Common myeloid progenitor, CD34-positive (primary cell): Measurements from ENCODE around the gene PLOD2.
A peak's percentile ranks its signal among the peaks of the same experiment; 100 is the strongest.

Source experiments
- CTCF ChIA-PET: fragments of 350-600 bp; sonication (Branson Sonifier 250); formaldehyde crosslinking; loops from one replicate; lab custom pipeline; 2021; ENCODE audit warnings: antibody characterized with exemption; lab: Charles Lee
- POLR2A ChIA-PET: fragments of 350-600 bp; sonication (Branson Sonifier 250); formaldehyde crosslinking; loops from one replicate; lab custom pipeline; 2021; ENCODE audit warnings: antibody characterized with exemption; lab: Charles Lee
- DNase-seq, 3 donors: peaks; one replicate each; pipeline versions ENCODE4 v3.0.0 to v3.0.0-alpha.2; 2013
- H3K27ac ChIP-seq, 2 experiments: 1 replicate in 1 of 2; 2 replicates in 1 of 2; pipeline ENCODE4 v1.7.0; 2013; ENCODE audit warnings: inconsistent platforms in 2 of 2, low read length in 2 of 2, mild to moderate bottlenecking in 2 of 2, low read depth in 1 of 2, moderate library complexity in 1 of 2; ENCODE audit not compliant: severe bottlenecking in 2 of 2, insufficient read depth in 1 of 2, poor library complexity in 1 of 2
- H3K27me3 ChIP-seq, 5 experiments: replicated peaks in 2 of 5; 1 replicate in 3 of 5; 2 replicates in 2 of 5; pipeline versions ENCODE4 v1.6.1 to v1.7.0; 2013; ENCODE audit warnings: low read length in 4 of 5, mild to moderate bottlenecking in 2 of 5, moderate library complexity in 2 of 5, inconsistent platforms in 1 of 5; ENCODE audit not compliant: insufficient read depth in 5 of 5, control insufficient read depth in 4 of 5
- H3K36me3 ChIP-seq, 4 experiments: 1 replicate in 2 of 4; 2 replicates in 2 of 4; pipeline versions ENCODE4 v1.6.1 to v1.7.0; 2013; ENCODE audit warnings: low read length in 3 of 4, control low read depth in 1 of 4, mild to moderate bottlenecking in 1 of 4; ENCODE audit not compliant: control insufficient read depth in 4 of 4, insufficient read depth in 4 of 4
- H3K4me1 ChIP-seq, 4 experiments: 1 replicate in 3 of 4; 2 replicates in 1 of 4; pipeline versions ENCODE4 v1.6.1 to v1.7.1; 2013; ENCODE audit warnings: low read length in 3 of 4, mild to moderate bottlenecking in 3 of 4, control low read depth in 1 of 4, inconsistent platforms in 1 of 4, moderate library complexity in 1 of 4; ENCODE audit not compliant: control insufficient read depth in 4 of 4, insufficient read depth in 4 of 4; ENCODE audit errors: control extremely low read depth in 1 of 4
- H3K4me3 ChIP-seq, 7 experiments: 1 replicate in 4 of 7; 2 replicates in 3 of 7; pipeline versions ENCODE4 v1.5.1 to v1.7.0; 2013; ENCODE audit warnings: mild to moderate bottlenecking in 7 of 7, low read length in 6 of 7, moderate library complexity in 6 of 7, inconsistent platforms in 2 of 7, low read depth in 2 of 7, control low read depth in 1 of 7; ENCODE audit not compliant: insufficient read depth in 4 of 7, control insufficient read depth in 1 of 7; ENCODE audit errors: extremely low read depth in 1 of 7
- H3K9me3 ChIP-seq, 5 experiments: 1 replicate in 4 of 5; 2 replicates in 1 of 5; pipeline versions ENCODE4 v1.6.1 to v1.7.1; 2013; ENCODE audit warnings: low read length in 4 of 5, mild to moderate bottlenecking in 2 of 5, inconsistent platforms in 1 of 5, low read depth in 1 of 5, moderate library complexity in 1 of 5; ENCODE audit not compliant: control insufficient read depth in 4 of 5, insufficient read depth in 2 of 5; ENCODE audit errors: control extremely low read depth in 1 of 5
- WGBS: methylation state at CpG from one replicate; pipeline ENCODE4 v1.1.5; 2013; ENCODE audit not compliant: insufficient coverage; 5-methylcytosine and 5-hydroxymethylcytosine counted together

Gene PLOD2

DNA sequence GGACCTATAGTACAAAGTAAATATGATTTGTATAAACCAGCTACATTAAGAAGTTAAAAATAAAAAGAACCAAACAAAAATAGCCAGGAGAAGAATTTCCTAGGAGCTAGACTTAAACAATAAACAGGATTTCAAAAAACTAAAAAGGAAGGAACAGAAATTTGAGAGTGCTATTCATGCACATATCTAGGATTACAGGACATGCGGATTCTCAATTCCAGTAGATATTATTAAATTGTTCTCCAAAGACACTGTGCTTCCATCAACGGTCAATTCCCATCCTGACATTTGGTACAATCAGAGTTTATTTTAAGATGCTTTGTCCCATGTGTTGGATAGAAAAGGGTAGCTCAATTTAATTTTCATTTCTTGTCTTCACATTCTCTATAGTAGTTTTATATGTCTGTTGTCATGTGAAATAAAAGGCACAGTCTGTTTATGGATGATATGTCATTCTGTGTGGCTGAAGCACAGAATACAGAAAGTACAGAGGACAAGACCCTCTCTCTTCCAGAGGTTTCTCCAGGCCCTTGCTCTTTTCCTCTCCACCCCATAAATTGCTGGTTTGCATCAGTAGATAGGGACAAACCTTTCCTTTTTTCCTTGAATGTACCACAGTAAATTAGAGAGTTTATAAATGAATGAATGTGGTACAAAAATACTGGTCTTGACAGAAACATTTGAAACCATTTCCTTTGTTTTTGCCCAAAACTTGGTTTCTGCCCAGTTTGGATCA, 3.5 kb downstream of the PLOD2 start:
- Histone ChIP-seq H3K27me3 (peaks cover 0 to 4% (median 0%) of the 10 kb centered on the region in 5 experiments), H3K4me1 (peaks cover 15 to 76% (median 35%) of the 10 kb centered on the region in 4 experiments), H3K36me3 (no peaks in the 10 kb centered on the region), H3K9me3 (no peaks in the 10 kb centered on the region), H3K27ac (peak overlapping the region; percentile 69 to 90), H3K4me3 (peak overlapping the region in 2 of 7 experiments; percentile 55 to 57)
- ChIA-PET CTCF (interaction anchor here (1.1 to 8.0 kb wide), 8 partner anchors 14 to 417 kb away, joined by 3 to 43 read pairs (median 4); no protein-coding TSS in a partner anchor), POLR2A (no interaction called here)
- no peak for DNase-seq
- no CpG with 5 or more reads among the region's 2 CpGs for WGBS

DNA sequence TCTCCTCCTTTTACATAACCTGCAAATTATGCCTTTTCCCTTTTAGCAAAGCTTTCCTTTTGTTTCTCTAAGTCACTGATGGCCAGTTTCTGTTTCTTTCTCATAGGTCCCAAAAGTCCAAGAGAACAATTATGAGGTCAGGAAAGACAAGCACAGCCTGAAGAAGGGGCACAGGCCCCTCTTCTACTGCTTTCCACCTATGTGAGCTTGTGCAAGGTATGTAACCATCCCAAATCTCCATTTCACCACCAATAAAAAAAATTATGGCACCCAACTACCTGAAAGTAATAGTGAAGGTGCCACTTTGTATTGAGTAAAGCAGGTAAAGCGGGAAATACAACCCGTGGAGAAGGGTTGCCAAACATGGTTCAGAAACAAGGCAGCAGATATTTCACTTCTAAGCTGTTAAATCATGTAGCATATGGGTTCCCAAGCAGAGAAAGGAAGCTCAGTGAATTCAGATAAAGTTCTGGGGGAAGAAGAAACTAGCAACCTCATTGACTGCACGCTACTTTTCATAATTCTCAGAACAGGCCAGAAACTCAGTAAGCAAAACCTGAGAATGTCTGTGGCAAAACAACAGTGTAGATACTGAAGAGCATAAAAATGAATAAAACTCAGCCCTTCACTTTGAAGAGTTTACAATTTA, 4.2 kb downstream of the PLOD2 start:
- DNase-seq, result peak; percentile 53 to 74 (median 64)
- peak overlapping the region in 4 of 7 experiments; percentile 31 to 57 (median 48) for H3K4me3 ChIP-seq
- 12% methylated on average over 3 of the region's 3 CpGs for WGBS
- no peaks in the 10 kb centered on the region for H3K36me3 ChIP-seq
- H3K27me3 ChIP-seq, result peaks cover 0 to 2% (median 0%) of the 10 kb centered on the region in 5 experiments
- CTCF ChIA-PET, result interaction anchor here (0.7 to 8.0 kb wide), 11 partner anchors 9 to 417 kb away, joined by 3 to 43 read pairs (median 4); no protein-coding TSS in a partner anchor
- peaks cover 12 to 71% (median 33%) of the 10 kb centered on the region in 4 experiments for H3K4me1 ChIP-seq
- POLR2A ChIA-PET, result no interaction called here
- peak overlapping the region; percentile 69 to 90 for H3K27ac ChIP-seq
- no peaks in the 10 kb centered on the region for H3K9me3 ChIP-seq

DNA sequence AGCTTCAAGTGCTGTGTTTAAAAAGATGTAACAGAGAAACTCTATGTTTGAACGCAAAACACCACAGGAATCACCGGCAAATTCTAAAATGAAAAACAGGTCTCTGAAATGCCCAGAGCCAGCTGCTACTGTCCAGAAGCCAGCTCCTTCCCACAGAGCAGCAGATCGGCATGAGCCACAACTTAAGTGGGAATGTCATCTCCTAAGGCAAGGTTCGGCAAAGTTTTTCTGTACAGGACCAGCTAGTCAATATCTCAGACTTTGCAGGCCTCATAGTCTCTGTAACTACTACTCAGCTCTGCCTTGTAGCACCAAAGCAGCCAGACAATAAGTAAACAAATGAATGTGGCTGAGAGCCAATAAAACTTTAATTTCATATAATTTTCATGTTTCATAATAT, 4.9 kb downstream of the PLOD2 start:
- Histone ChIP-seq H3K9me3 (no peaks in the 10 kb centered on the region), H3K27me3 (peaks cover 0 to 2% (median 0%) of the 10 kb centered on the region in 5 experiments), H3K4me3 (peak overlapping the region in 2 of 7 experiments; percentile 31 to 57), H3K4me1 (peaks cover 10 to 66% (median 27%) of the 10 kb centered on the region in 4 experiments), H3K36me3 (no peaks in the 10 kb centered on the region), H3K27ac (peak overlapping the region; percentile 69 to 90)
- 77% methylated on average over 4 of the region's 4 CpGs for WGBS
- CTCF ChIA-PET, result interaction anchor here (0.7 to 8.0 kb wide), 8 partner anchors 9 to 418 kb away, joined by 3 to 43 read pairs (median 4); no protein-coding TSS in a partner anchor
- POLR2A ChIA-PET, result no interaction called here
- DNase-seq, result peak in 1 of 3 donors; percentile 13

DNA sequence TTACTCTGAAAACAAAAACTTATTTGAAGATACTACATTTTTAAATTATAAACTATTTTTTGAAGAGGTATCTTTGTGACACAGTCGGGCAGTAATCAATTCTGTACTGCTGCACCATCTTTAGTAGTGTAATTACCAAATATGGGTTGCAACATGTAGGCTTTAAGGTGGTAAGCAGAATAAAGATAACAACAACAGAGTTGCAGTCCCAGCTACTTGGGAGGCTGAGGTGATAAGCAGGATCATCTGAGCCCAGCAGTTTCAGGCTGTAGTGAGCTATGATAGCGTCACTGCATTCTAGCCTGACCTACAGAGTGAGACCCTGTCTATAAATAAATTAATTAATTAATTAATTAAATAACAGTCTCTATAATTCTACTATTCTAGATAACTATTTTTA, 6.0 kb downstream of the PLOD2 start:
- CTCF ChIA-PET, result interaction anchor here (8.0 kb wide), 1 partner anchor 34 kb away, joined by 43 read pairs; no protein-coding TSS in a partner anchor
- H3K4me3 ChIP-seq, result no peak overlapping the region
- H3K27me3 ChIP-seq, result no peaks in the 10 kb centered on the region
- POLR2A ChIA-PET, result no interaction called here
- H3K9me3 ChIP-seq, result no peaks in the 10 kb centered on the region
- H3K4me1 ChIP-seq, result peaks cover 10 to 60% (median 20%) of the 10 kb centered on the region in 4 experiments
- H3K36me3 ChIP-seq, result no peaks in the 10 kb centered on the region
- no peak overlapping the region for H3K27ac ChIP-seq
- WGBS, result 80% methylated on average over 1 of the region's 2 CpGs
- DNase-seq, result peak in 2 of 3 donors; percentile 32 to 56

DNA sequence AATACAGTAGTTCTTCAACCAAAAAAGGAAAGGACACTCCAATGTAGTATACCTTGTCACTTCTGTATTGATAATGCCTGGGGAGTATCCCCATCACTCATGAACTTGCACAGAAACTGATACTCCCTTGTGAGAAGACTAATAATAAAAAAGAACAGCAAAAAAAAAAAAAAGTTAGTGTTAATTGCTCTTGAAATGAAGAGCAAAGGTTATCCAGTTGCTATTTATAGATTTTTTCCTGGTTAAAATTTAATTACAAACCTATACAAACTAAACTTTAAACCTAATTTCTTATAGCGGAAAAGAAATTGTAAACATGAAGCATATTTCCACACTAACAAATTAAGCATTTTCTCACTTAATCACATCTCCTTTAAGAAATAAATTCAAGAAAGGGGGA, 6.7 kb downstream of the PLOD2 start:
- DNase-seq, result no peak
- CTCF ChIA-PET, result no interaction called here
- Histone ChIP-seq H3K4me3 (no peak overlapping the region), H3K9me3 (no peaks in the 10 kb centered on the region), H3K36me3 (no peaks in the 10 kb centered on the region), H3K27ac (no peak overlapping the region), H3K4me1 (peaks cover 8 to 53% (median 17%) of the 10 kb centered on the region in 4 experiments), H3K27me3 (no peaks in the 10 kb centered on the region)
- POLR2A ChIA-PET, result no interaction called here
- WGBS, result no CpG with 5 or more reads among the region's 1 CpG

DNA sequence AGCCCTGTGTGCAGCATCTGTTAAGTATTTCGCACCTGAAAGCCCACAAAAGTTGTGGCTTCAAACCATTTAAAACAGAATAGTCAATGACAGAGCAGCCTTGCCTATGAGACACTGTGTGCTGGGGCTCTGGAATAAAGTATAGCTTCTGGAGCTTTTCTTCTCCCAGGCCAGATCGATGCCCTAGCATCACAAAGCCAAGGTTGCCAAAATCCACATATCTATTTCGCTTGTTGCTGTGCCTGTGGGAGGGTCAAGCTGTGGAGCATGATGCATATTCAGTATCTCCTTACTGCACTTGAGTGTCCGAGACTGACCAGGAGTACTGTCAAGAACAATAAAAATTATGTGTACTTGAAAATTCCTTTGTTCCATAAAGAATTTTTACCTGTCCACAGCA, 7.6 kb downstream of the PLOD2 start:
- H3K4me3 ChIP-seq, result no peak overlapping the region
- no peak for DNase-seq
- POLR2A ChIA-PET, result no interaction called here
- no peaks in the 10 kb centered on the region for H3K9me3 ChIP-seq
- no peaks in the 10 kb centered on the region for H3K36me3 ChIP-seq
- CTCF ChIA-PET, result interaction anchor here (1.5 kb wide), 1 partner anchor 35 kb away, joined by 5 read pairs; no protein-coding TSS in a partner anchor
- H3K27ac ChIP-seq, result no peak overlapping the region
- H3K27me3 ChIP-seq, result no peaks in the 10 kb centered on the region
- H3K4me1 ChIP-seq, result peaks cover 8 to 46% (median 17%) of the 10 kb centered on the region in 4 experiments
- 92% methylated on average over 2 of the region's 4 CpGs for WGBS
